H1 (cell line): ENCODE data around the gene GPR171. TPM values are rescaled to one million over a fixed set of nuclear protein-coding genes. Genes with fewer than 3 reads are reported as not detected.

Experiments
- CTCF ChIA-PET: fragments of 300-600 bp; sonication (Branson Sonifier 250); formaldehyde crosslinking; loops from one replicate; lab custom pipeline; 2021; ENCODE audit not compliant: partially characterized antibody; lab: Charles Lee
- POLR2A ChIA-PET: fragments of 300-600 bp; sonication (Branson Sonifier 250); formaldehyde crosslinking; loops from one replicate; lab custom pipeline; 2021; ENCODE audit warnings: inconsistent platforms; ENCODE audit not compliant: partially characterized antibody; lab: Charles Lee
- DNase-seq, 2 experiments: peaks; one replicate each; pipeline versions ENCODE4 v3.0.0 to v3.0.0-alpha.2; 2010 to 2022; ENCODE audit warnings: low spot score in 2 of 2, low read depth in 1 of 2, mixed read lengths in 1 of 2
- FAIRE-seq: peaks from 2 replicates; lab custom pipeline; 2011; peaks lifted over from hg19 to GRCh38; lab: Jason Lieb, UNC
- H2AFZ ChIP-seq: 2 replicates; pipeline ENCODE4 v1.8.1; 2012; ENCODE audit warnings: low read length, inconsistent platforms
- H2AK5ac ChIP-seq: 2 replicates; pipeline ENCODE4 v1.6.1; 2013; ENCODE audit warnings: low read depth, low read length
- H2BK120ac ChIP-seq: replicated peaks from 2 replicates; pipeline ENCODE3; 2013; ENCODE audit warnings: low read depth, low read length, inconsistent platforms
- H2BK12ac ChIP-seq: 2 replicates; pipeline ENCODE4 v1.6.1; 2013; ENCODE audit warnings: low read depth, low read length
- H2BK15ac ChIP-seq: 2 replicates; pipeline ENCODE4 v1.6.1; 2013; ENCODE audit warnings: low read length
- H2BK20ac ChIP-seq: 2 replicates; pipeline ENCODE4 v1.6.1; 2013; ENCODE audit warnings: low read length
- H2BK5ac ChIP-seq: 2 replicates; pipeline ENCODE4 v1.6.1; 2013; ENCODE audit warnings: low read depth, low read length
- H3K14ac ChIP-seq: 2 replicates; pipeline ENCODE4 v1.6.1; 2013; ENCODE audit warnings: inconsistent platforms; ENCODE audit not compliant: insufficient read length
- H3K18ac ChIP-seq: 2 replicates; pipeline ENCODE4 v1.6.1; 2013; ENCODE audit warnings: low read length; ENCODE audit errors: extremely low read depth
- H3K23ac ChIP-seq: 2 replicates; pipeline ENCODE4 v1.6.1; 2013; ENCODE audit warnings: inconsistent platforms; ENCODE audit not compliant: insufficient read length
- H3K23me2 ChIP-seq: 2 replicates; pipeline ENCODE4 v1.6.1; 2013; ENCODE audit warnings: low read depth, low read length
- H3K27ac ChIP-seq: 2 replicates; pipeline ENCODE4 v1.6.1; 2011; ENCODE audit warnings: low read depth, low read length, inconsistent platforms
- H3K27me3 ChIP-seq, 4 experiments: replicated peaks in 1 of 4; 1 replicate in 1 of 4; 2 replicates in 3 of 4; pipeline versions ENCODE4 v1.6.1 to v1.8.1; 2011 to 2013; ENCODE audit warnings: low read length in 3 of 4, mild to moderate bottlenecking in 3 of 4, inconsistent platforms in 2 of 4, mixed read lengths in 2 of 4, moderate library complexity in 1 of 4; ENCODE audit not compliant: control insufficient read depth in 3 of 4, insufficient read depth in 3 of 4; ENCODE audit errors: extremely low read depth in 1 of 4
- H3K36me3 ChIP-seq, 4 experiments: 2 replicates each; pipeline versions ENCODE4 v1.6.1 to v1.8.1; 2011 to 2013; ENCODE audit warnings: mild to moderate bottlenecking in 4 of 4, low read length in 3 of 4, moderate library complexity in 2 of 4, control low read depth in 1 of 4, inconsistent platforms in 1 of 4; ENCODE audit not compliant: insufficient read depth in 4 of 4, control insufficient read depth in 2 of 4
- H3K4ac ChIP-seq: replicated peaks from 2 replicates; pipeline ENCODE3; 2013; ENCODE audit warnings: low read length, low read depth, mixed read lengths, inconsistent platforms; ENCODE audit not compliant: insufficient read length
- H3K4me1 ChIP-seq, 4 experiments: replicated peaks in 1 of 4; 1 replicate in 1 of 4; 2 replicates in 3 of 4; pipeline versions ENCODE4 v1.6.1 to v1.8.1; 2011 to 2013; ENCODE audit warnings: low read length in 3 of 4, inconsistent platforms in 2 of 4, mixed read lengths in 1 of 4; ENCODE audit not compliant: insufficient read depth in 4 of 4, control insufficient read depth in 3 of 4
- H3K4me2 ChIP-seq, 2 experiments: 2 replicates each; pipeline versions ENCODE4 v1.6.1 to v1.8.1; 2011 to 2013; ENCODE audit warnings: low read depth in 2 of 2, low read length in 2 of 2, control low read depth in 1 of 2, inconsistent platforms in 1 of 2, mild to moderate bottlenecking in 1 of 2; ENCODE audit not compliant: insufficient read depth in 1 of 2
- H3K4me3 ChIP-seq, 4 experiments: fragments of 200-600, 300-600 bp in 1 of 4; sonication (generic), shearing (Covaris generic), sonication (Bioruptor Twin) in 1 of 4; 2 replicates each; pipeline versions ENCODE4 v1.5.1 to v1.8.1; 2011 to 2016; ENCODE audit warnings: low read length in 4 of 4, low read depth in 3 of 4, control low read depth in 2 of 4, inconsistent platforms in 2 of 4, mild to moderate bottlenecking in 2 of 4, mixed read lengths in 1 of 4, moderate library complexity in 1 of 4; ENCODE audit not compliant: insufficient read depth in 2 of 4; ENCODE audit errors: extremely low read depth in 1 of 4
- H3K56ac ChIP-seq: replicated peaks from 2 replicates; pipeline ENCODE3; 2013; ENCODE audit warnings: low read depth, mild to moderate bottlenecking, mixed read lengths, low read length, inconsistent platforms; ENCODE audit not compliant: insufficient read length
- H3K79me1 ChIP-seq: 2 replicates; pipeline ENCODE4 v1.6.1; 2013; ENCODE audit warnings: low read depth, low read length, control low read depth
- H3K79me2 ChIP-seq, 2 experiments: 2 replicates each; pipeline versions ENCODE4 v1.6.1 to v1.8.1; 2012 to 2013; ENCODE audit warnings: low read length in 2 of 2, mild to moderate bottlenecking in 2 of 2, inconsistent platforms in 1 of 2; ENCODE audit not compliant: insufficient read depth in 2 of 2, control insufficient read depth in 1 of 2
- H3K9ac ChIP-seq, 4 experiments: replicated peaks in 1 of 4; 1 replicate in 1 of 4; 2 replicates in 3 of 4; pipeline versions ENCODE4 v1.6.1 to v1.8.1; 2011 to 2013; ENCODE audit warnings: low read depth in 3 of 4, low read length in 3 of 4, control low read depth in 2 of 4, mild to moderate bottlenecking in 2 of 4, moderate library complexity in 2 of 4, inconsistent platforms in 1 of 4; ENCODE audit errors: extremely low read depth in 1 of 4
- H3K9me3 ChIP-seq, 2 experiments: 2 replicates each; pipeline versions ENCODE4 v1.6.1 to v1.8.1; 2012 to 2013; ENCODE audit warnings: mild to moderate bottlenecking in 2 of 2, moderate library complexity in 2 of 2, control low read depth in 1 of 2, inconsistent platforms in 1 of 2, low read depth in 1 of 2, low read length in 1 of 2, mixed read lengths in 1 of 2; ENCODE audit not compliant: insufficient read depth in 2 of 2
- H4K20me1 ChIP-seq, 2 experiments: replicated peaks in 1 of 2; 2 replicates each; pipeline versions ENCODE3 to v1.8.1; 2011 to 2013; ENCODE audit warnings: inconsistent platforms in 2 of 2, low read length in 2 of 2, mild to moderate bottlenecking in 1 of 2; ENCODE audit not compliant: insufficient read depth in 2 of 2, control insufficient read depth in 1 of 2
- H4K5ac ChIP-seq: 2 replicates; pipeline ENCODE4 v1.6.1; 2013; ENCODE audit warnings: low read length, low read depth, mixed read lengths, inconsistent platforms; ENCODE audit not compliant: insufficient read length
- H4K8ac ChIP-seq: 2 replicates; pipeline ENCODE4 v1.8.0; 2013; ENCODE audit warnings: mild to moderate bottlenecking, moderate library complexity, low read length, inconsistent platforms; ENCODE audit not compliant: insufficient read depth; ENCODE audit errors: extremely low read depth
- H4K91ac ChIP-seq: replicated peaks from 2 replicates; pipeline ENCODE3; 2013; ENCODE audit warnings: low read length, mixed read lengths, inconsistent platforms; ENCODE audit not compliant: insufficient read length
- ATF3 ChIP-seq: IDR thresholded peaks from 2 replicates; pipeline ENCODE4 v1.6.1; 2011; ENCODE audit warnings: low read depth, mild to moderate bottlenecking, low read length; ENCODE audit not compliant: insufficient read depth
- CHD2 ChIP-seq: IDR thresholded peaks from 2 replicates; pipeline ENCODE4 v1.6.1; 2012; ENCODE audit warnings: low read length, improper control_type of control experiment
- E2F6 ChIP-seq: IDR thresholded peaks from 2 replicates; pipeline ENCODE4 v1.6.1; 2012; ENCODE audit warnings: inconsistent platforms
- FOSL1 ChIP-seq: IDR thresholded peaks from 2 replicates; pipeline ENCODE4 v1.6.1; 2011; ENCODE audit warnings: mild to moderate bottlenecking, low read depth, low read length, moderate library complexity; ENCODE audit not compliant: insufficient read depth
- MAX ChIP-seq: IDR thresholded peaks from 2 replicates; pipeline ENCODE4 v1.6.1; 2012; ENCODE audit warnings: inconsistent platforms
- SAP30 ChIP-seq: fragments of 300-600 bp; sonication (generic); IDR thresholded peaks from 2 replicates; pipeline ENCODE4 v1.7.1; 2012; ENCODE audit warnings: low read length, moderate library complexity, mild to moderate bottlenecking, inconsistent platforms; ENCODE audit not compliant: insufficient read depth, insufficient replicate concordance
- YY1 ChIP-seq: IDR thresholded peaks from 2 replicates; pipeline ENCODE4 v1.6.1; 2011; ENCODE audit warnings: low read depth, mild to moderate bottlenecking, low read length
- WGBS, 2 experiments: shearing (Covaris generic) in 1 of 2; methylation state at CpG; one replicate each; pipeline versions ENCODE4 v1.1.6 to v1.1.7; 2013 to 2015; ENCODE audit warnings: low lambda C conversion rate in 2 of 2, mixed read lengths in 2 of 2, inconsistent platforms in 1 of 2, low coverage in 1 of 2, missing lambda C conversion rate in 1 of 2; ENCODE audit not compliant: insufficient replicate concordance in 2 of 2, insufficient coverage in 1 of 2, insufficient read length in 1 of 2; ENCODE audit errors: extremely low coverage in 1 of 2, missing lambda C conversion rate in 1 of 2; 5-methylcytosine and 5-hydroxymethylcytosine counted together
- polyA plus RNA-seq, 7 experiments: library from polyadenylated mRNA; depleted of rRNA in 3 of 7; stranded (reverse) in 5 of 7; unstranded in 2 of 7; fragments of >200 nt in 5 of 7; fragments of 200-250 nt in 2 of 7; gene quantifications; 1 replicate in 5 of 7; 2 replicates in 1 of 7; 4 replicates in 1 of 7; pipeline versions ENCODE4 v1.2.1 to v1.2.3, GENCODE V29; 2011 to 2013; ENCODE audit warnings: missing spikeins in 2 of 7, mixed read lengths in 2 of 7
- total RNA-seq: library from RNA; stranded (reverse); fragmentation: NEBNext Ultra II Directional; extraction: Animal tissue kit (Norgen Biotek cat#: 25700); gene quantifications from 2 replicates; pipeline ENCODE4 v1.2.1, GENCODE V29; 2021

GPR171 gene
- total and polyA plus RNA-seq, 2 of the 8 experiments (the other 6 are each of a cell fraction or from before 2014, with no cell fraction given): not detected

- Histone ChIP-seq H3K4me1 (peaks cover 0 to 4% (median 2%) of the 10 kb centered on the region in 4 experiments; a peak in 1 of 7 replicates), H4K5ac (no peak overlapping the region), H3K27ac (no peak overlapping the region), H2BK120ac (no peak overlapping the region), H3K27me3 (no peaks in the 10 kb centered on the region), H3K56ac (no peak overlapping the region), H2BK20ac (no peak overlapping the region), H3K4ac (no peak overlapping the region), H3K9ac (no peak overlapping the region), H3K79me2 (no peaks in the 10 kb centered on the region), H2BK12ac (no peak overlapping the region), H3K14ac (no peak overlapping the region), H3K9me3 (peaks cover 0 to 2% of the 10 kb centered on the region in 2 experiments; a peak in 1 of 4 replicates), H3K4me2 (no peak overlapping the region), H3K18ac (no peak overlapping the region), H2BK15ac (no peak overlapping the region), H3K23ac (no peak overlapping the region), H3K36me3 (peaks cover 0 to 2% (median 0%) of the 10 kb centered on the region in 4 experiments; a peak in 1 of 8 replicates), H3K4me3 (no peak overlapping the region), H3K23me2 (no peaks in the 10 kb centered on the region), H3K79me1 (no peaks in the 10 kb centered on the region), H4K8ac (no peak overlapping the region), H2BK5ac (no peak overlapping the region), H2AFZ (no peak overlapping the region), H4K91ac (no peak overlapping the region), H2AK5ac (no peak overlapping the region), H4K20me1 (no peaks in the 10 kb centered on the region)
- CTCF ChIA-PET: interaction anchor here (0.7 to 3.1 kb wide), 10 partner anchors 9 to 181 kb away, joined by 3 to 11 read pairs (median 4); no protein-coding TSS in a partner anchor
- TF ChIP-seq MAX (no peak), YY1 (no peak), FOSL1 (no peak), E2F6 (no peak), CHD2 (no peak), ATF3 (no peak), SAP30 (no peak)
- FAIRE-seq (no peak), DNase-seq (no peak)
- POLR2A ChIA-PET: no interaction called here
- 94% methylated on average over 2 of the region's 2 CpGs; no CpG with 5 or more reads in 1 of the 2 experiments for WGBS, 2 experiments
Measured at GRCh38 chr3:151236316-151236715, 33.3 kb upstream of the GPR171 start.
